ENCODE data around the gene NGFR.

NGFR gene, protein sequence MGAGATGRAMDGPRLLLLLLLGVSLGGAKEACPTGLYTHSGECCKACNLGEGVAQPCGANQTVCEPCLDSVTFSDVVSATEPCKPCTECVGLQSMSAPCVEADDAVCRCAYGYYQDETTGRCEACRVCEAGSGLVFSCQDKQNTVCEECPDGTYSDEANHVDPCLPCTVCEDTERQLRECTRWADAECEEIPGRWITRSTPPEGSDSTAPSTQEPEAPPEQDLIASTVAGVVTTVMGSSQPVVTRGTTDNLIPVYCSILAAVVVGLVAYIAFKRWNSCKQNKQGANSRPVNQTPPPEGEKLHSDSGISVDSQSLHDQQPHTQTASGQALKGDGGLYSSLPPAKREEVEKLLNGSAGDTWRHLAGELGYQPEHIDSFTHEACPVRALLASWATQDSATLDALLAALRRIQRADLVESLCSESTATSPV

DNA sequence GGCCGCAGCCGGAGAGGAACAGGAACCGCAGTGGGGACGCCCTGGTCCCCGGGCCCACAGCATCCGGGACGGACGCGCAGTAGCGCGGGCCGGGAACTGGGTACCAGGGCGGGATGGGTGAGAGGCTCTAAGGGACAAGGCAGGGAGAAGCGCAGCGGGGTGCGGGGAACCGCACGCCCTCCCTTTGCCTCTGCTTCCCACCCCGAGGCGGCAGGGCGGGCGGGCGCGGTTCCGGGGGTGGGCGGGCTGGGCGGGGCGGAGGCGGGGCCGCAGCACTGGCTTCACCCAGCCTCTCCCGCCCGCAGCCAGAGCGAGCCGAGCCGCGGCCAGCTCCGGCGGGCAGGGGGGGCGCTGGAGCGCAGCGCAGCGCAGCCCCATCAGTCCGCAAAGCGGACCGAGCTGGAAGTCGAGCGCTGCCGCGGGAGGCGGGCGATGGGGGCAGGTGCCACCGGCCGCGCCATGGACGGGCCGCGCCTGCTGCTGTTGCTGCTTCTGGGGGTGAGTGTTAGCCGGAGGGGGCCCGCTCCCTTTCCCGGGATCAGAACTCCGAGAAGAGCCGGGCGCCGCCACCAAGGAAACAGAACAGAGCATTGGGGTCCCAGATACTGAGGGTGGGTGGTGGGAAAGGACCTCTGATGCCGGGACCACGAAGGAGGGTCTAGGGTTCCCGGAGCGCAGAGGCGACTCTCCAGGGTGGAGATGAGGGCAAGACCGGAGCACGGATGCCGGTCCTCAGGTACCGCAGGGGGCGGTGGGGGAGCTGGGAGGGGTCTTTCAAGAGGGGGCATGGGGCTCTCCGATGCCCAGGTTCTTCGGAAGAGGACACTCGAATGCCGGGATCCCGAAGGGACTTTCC, at the start of gene NGFR:
Gene NGFR, plus strand, starts transcription at position 308 of the 856 bp plus-strand sequence. Its CDS starts 125 bp downstream, at position 433.
- DNase-seq (ENCODE audit: low read depth, low spot score), result no peak

DNA sequence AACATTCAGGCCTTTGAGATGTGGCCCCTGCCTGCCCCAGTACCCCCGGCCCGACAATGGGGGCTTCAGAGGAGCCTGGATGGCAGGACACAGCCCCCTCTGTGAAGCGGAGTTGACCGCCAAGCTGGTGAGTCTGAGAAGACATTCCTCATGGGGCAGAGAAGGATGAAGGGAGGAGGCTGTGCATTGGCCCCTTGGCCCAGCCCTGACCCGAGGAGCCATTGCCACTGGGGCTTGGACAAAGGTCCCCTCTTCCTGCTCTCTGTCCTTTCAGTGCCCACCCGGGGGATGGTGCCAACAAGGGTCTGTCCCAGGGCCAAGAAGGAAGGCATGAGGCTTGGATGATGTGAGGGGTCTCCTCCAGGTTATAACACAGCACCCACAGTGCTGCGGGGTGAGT, 49.5 kb upstream of the NGFR start:
- DNase-seq (ENCODE audit: low read depth, low spot score), result no peak

DNA sequence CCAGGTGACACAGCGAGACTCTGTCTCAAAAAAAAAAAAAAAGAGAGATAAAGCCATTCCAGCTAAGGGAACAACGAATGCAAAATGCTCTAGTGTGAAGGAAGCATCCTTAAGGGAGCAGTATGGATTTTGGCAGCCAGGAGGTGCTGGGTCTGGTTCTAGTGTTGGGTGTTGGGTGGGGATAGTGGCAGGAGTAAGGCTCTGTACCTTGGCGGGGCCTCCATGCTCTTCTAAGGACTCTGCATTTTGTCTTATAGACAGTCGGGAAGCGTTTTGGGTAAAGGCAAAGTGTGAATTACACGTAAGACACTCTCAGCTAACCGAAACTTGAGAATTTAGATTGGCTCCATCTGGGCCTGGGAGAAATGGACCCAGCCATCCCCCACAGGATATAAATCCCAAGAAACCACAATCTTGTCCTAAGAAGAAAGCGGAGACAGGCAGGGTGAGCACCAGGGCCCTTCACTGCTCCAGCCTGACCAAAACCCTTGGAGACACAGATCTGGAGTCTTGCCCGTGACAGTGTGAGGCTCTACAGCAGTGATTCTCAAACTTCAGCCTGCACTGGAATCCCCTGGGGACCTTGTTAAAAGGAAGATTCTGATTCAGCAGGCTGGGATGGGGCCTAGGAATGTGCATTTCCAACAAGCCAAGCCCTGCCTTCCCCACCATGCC, 47.3 kb upstream of the NGFR start:
- DNase-seq (ENCODE audit: low read depth, low spot score), result no peak

DNA sequence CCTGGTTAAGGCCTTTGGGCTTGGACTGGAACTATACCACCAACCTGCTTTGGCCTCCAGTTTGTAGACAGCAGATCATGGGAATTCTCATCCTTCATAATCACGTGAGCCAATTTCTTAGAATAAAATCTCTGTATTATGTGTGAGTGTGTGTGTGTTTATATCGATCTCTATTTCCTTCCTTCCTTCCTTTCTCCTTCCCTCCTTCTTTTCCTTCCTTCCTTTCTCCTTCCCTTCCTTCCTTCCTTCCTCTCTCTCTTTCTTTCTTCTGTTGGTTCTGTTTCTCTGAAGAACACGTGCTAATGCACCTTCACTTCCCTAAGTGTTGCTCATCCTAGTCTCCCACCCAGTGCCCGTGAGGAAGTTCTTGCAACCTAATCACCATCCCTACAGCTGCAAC, 44.9 kb upstream of the NGFR start:
- DNase-seq (ENCODE audit: low read depth, low spot score), result no peak

DNA sequence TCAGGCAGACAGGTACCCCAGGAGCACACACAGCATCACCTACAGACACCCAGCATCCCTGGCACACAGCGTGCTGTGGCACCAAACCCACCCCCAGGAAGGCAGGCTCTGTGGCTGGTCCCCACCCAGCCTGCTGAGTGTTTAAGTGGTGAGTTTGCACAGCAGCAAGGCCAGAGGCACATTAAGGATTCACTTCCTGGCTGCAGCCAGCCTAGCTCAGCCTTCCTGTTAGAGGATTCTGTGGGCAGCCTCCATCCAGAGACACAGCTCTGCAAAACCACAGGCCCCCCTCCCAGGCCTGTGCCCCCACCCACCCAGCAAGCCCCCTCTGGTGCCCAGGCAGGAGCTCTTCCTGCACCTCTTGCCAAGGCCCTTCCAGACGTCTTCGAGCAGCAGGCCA, 44.4 kb upstream of the NGFR start:
- no peak for DNase-seq (ENCODE audit: low read depth, low spot score)

DNA sequence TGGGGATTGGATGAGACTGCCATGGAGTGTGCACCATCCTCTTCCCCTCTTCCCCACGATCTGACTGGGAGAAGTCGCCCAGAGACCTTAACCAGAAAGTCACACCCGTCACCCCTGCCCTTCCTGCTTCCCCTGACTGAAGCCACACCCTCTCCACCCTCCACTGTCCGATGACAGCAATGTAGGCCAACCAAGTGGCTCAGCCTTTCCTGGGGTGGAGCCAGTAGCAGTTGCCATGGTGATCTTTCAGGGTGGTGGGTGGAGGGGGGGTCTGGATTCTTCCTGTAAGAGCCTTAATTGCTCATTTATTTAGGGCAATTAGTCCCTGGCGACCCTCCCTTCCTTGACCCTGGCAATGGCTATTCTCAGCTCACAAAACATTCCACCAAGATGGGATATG, 42.9 kb upstream of the NGFR start:
- DNase-seq (ENCODE audit: low read depth, low spot score), result no peak

DNA sequence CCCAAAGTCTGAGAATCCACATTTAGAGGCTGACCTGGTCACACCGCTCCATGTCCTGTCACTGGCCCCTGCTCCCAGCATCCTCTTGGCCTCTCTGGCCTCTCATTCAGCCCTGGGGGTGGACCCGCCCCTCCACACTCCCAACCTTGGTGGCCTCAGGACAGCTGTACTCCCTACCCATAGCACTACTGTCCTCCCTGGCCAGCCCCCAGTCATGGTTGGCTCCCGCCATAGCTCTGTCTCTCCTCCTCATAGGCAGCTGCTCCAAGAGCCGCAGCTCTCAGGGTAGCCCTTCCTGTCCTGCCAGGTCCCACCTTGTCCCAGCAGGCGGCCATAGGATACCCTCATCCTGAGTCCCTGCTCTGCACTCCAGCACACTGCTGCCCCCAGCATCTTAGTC, 42.4 kb upstream of the NGFR start:
- DNase-seq (ENCODE audit: low read depth, low spot score), result no peak

DNA sequence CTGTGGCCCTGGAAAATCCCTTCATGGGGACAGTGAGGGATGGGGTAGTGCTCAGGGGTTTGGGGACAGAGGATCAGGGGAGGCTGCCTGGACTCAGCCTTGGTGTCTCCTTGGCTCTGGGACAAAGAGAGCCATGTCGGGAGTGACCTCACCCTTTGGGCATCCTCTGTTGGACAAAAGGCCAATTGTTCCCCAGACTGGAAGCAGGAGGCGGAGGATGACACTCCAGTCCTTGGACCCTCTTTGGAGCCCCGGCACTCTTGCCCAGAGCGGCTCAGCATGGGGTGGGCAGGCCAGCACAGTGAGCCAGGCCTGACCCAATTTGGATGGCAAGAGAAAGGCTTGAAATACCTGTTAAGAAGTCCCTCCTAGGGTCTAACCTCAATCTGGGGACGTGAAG, 41.0 kb upstream of the NGFR start:
- DNase-seq (ENCODE audit: low read depth, low spot score), result no peak

DNA sequence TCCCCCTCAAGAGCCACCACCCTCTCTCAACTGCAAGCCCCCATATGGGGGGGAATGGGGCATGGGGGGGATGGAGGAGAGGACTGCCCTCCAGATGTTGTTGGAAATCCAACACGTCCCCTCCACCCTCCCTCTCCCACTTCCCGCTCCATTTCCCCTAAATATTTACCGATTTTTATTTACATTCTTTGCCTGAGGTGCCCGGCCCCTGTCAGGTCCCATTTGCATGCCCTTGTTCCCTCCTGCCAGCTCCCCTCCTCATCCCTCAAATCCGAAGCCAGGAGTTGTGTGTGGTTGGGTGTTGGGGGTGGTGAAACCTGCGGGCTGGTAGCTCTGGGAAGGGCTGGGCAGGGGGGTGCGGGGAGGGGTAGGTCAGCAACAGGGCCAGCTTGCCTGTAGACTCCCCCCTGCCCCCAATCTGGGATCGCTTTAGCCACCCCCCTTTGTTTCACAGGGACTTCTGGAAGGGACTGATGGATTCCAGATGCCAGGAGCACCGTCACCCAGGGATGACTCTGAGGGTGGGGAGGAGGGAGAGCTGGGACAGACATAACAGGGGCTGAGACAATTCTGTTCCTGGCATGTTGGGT, 39.7 kb upstream of the NGFR start:
- no peak for DNase-seq (ENCODE audit: low read depth, low spot score)

DNA sequence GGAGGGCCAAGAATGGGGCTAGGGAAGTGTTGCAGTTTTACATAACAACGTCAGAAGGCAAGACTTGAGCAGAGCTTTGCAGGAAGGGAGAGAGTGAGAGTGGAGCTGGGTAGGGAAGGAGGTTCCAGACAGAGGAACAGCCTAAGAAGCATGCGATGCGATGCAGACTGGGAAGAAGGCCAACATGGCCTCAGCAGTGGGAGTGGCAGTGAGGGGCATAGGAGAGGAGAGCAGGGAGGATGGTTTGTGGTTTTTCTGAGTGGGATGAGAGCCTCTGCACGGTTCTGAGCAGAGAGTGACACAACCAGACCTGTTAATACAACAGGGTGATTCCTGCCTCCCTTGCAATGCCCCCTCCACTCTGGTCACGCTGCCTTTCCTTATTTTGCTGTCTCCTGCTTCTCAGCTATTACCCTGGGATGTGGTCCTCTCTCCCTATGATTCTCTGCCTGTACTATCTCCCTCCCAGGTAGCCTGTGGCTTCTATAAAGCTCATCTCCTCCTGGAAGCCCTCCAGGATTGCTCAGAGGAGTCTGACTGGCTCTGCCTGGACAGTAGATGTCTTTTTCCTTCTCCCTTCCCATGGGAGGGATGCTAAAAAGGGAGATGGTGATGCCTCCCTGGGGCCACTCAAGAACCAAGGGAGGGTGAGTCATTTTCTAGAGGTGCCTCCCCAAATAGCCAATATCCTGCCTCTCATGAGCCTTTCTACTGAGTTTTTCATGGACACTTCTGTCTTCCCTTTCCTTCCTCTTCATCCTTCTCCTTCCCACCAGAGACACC, 38.7 kb upstream of the NGFR start:
- DNase-seq (ENCODE audit: low read depth, low spot score), result no peak

DNA sequence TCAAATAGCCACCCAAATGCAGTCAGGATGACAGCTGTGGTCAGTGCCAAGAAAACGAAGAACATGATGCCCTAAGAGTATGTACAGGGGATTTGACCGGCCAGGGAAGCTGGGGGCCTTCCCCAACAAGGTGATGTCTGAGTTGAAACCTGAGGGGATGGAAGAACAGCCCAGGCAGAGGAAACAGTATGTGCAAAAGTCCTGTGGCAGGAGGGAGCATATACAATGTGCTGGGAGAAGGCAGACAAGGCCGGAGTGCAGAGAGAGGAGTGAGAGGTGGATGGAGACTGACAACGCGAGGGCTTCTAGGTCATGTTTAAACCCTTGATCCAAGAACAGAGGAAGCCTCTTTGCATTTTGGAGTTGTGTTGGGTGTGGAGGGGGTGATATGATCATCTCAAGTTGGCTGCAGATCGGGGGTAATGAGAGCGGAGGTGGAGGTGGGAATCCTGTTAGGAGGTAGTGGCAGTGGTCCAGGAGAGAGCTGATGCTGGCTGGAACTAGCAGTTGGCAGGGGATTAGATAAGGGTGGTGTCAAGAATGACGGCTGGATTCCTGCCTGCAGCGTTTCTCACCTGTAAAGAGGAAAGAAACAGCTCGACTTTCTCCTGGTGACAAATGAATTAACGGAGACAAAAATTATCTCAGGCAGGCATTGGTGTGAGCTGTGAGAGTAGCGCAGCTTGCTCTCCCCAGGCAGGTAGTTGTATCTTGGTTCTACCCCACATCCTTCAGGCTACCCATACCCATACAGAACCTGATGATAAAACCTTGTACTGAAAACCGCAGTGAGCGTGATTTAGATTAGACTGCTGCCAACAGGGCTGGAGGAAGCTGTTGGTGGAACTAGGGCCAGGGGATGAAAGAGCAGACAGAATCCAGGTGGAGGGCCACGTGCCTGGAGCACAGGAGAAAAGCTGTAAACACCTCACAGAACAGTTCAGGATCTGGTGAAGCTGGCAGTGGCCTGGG, 37.2 kb upstream of the NGFR start:
- no peak for DNase-seq (ENCODE audit: low read depth, low spot score)

DNA sequence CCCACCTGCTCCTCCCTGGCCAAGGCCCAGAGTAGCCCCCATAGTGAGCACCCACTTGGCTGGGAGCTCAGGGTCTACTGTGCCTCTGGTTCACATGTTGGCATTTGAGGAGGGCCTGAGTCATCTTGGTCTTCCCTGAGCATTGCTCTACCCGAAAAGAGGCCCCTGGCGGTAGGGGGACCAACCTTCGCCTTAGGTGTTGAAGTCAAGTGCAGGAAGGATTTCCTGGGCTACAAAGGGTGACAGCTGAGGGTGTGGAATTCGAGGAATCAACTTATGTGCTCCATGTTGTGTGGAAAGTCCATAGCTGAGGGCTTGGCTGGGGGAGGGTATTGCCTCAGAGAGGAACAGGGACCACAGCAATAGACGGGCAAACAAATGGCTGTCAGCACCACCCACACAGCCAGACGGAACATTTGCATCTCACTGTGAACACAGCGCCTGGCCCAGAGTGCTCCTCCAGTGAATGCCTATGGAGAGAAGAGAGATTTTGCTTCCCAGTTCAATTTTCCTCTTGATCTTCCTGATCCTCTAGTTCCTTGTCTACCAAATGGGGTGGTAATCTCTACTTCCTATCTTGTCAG, 35.6 kb upstream of the NGFR start:
- no peak for DNase-seq (ENCODE audit: low read depth, low spot score)

DNA sequence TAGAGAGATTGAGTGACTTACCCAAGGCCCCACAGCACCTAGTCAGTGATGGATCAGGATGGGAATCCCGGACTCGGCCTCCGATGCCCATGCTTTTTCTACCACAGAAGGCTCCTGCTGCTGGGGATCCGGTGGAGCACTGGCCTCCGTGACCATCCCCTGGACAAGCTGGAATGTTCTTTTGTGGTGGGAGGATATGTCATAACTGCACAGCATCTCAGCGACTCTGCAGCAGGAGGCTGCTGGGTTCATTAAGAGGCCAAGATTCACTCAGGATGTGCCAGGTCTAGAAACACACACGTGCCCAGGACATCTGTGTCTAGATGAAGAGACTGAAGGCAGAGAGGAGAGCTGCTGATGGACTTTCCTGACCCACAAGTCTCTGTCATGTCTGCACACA, 34.7 kb upstream of the NGFR start:
- no peak for DNase-seq (ENCODE audit: low read depth, low spot score)

DNA sequence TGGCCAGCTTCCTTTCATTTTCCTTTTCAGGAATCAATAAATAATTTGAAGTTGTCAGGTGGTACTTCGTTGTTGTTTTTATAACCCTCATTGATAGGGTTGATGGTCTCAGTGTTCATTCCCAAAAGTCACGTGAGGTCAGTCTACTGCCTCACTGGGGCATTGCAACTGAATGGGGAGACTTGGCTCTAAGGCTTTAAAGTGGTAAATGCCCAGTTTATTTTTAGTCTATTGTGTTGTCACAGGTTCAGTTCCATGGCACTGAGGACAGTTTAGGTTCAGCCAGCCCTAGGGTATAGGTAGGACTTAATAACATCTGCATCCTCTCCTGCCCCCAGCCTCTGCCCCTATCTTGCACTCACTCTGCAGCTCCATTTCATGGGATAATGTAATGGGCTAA, 33.5 kb upstream of the NGFR start:
- no peak for DNase-seq (ENCODE audit: low read depth, low spot score)

DNA sequence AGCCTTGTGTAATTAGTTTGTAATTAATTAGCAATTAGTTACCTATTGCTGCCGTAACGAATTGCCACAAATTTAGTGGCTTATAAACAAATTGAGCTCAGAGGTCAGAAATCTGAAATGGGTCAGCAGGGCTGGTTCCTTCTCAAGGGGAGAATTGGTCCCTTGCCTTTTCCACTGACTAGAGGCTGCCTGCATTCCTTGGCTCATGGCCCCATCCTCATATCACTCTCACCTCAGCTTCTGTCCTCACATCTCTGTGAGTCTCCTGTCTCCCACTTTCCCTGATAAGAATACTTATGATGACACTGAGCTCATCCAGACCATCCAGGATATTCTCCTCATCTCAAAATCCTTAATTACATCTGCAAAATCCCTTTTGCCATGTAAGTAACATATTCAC, 31.0 kb upstream of the NGFR start:
- no peak for DNase-seq (ENCODE audit: low read depth, low spot score)

DNA sequence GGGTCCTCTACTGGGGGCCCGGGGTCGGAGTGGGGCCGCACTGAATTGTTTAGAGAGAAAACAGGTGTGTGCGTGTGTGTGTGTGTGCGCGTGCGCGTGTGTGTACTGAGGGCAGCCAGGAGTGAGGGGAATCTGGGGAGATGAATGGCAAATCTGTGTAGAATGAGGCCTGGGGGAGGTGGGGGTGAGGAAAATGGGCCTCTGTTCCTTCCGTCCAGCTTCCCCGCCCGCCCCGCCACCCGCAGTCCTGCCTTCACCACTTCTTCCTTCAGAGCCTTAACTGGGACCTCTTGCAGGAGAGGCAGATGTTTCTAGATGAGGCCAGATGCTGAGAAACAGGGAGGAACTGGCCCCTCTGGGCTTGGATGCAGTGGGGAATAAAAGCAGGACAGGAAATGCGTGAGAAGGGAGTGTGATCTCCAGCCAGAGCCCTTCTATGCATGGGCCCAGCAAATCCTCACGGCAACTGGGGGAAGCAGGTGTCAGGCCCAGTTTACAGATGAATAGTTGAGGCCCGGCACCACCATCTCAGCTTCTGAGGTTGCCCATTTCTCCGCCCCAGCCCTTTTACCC, 29.7 kb upstream of the NGFR start:
- DNase-seq (ENCODE audit: low read depth, low spot score), result no peak

DNA sequence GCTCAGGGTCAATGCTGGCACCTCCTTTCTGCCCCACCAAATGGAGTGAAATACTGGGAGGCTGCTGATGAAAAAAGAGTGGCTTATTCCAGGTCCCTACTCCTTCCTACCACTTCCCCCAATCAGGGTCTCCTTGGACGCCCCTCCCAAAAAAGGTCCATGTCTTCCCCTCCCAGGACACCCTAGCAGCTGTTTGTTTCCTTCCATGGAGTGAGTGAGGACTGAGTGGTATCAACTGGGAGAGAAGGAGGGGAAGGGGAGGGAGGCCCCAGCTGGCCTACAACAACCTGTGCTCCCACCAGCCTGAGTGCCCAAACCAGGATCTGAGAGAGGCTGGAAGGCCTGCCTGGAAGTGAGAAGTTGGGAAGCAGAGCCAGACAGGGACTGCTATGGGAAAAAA, 28.7 kb upstream of the NGFR start:
- DNase-seq (ENCODE audit: low read depth, low spot score), result no peak

DNA sequence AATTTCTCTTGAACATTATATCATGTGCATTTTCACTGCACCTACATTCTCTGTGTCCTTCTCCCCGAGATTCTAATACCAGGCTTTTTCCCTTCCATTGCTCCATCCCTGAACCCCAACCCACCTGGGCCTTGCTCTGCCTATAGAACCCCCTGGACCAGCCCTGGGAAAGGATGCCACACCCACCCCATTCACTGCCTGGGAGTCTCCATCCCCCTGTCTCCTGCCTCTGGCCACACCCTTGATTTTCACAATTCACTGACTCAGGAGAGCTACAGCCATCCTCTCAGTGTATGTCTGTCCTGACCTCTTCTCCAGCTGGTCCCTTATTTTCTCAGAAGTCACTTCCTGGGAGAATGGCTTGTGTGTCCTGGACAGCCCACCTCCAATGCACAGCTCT, 27.9 kb upstream of the NGFR start:
- no peak for DNase-seq (ENCODE audit: low read depth, low spot score)

DNA sequence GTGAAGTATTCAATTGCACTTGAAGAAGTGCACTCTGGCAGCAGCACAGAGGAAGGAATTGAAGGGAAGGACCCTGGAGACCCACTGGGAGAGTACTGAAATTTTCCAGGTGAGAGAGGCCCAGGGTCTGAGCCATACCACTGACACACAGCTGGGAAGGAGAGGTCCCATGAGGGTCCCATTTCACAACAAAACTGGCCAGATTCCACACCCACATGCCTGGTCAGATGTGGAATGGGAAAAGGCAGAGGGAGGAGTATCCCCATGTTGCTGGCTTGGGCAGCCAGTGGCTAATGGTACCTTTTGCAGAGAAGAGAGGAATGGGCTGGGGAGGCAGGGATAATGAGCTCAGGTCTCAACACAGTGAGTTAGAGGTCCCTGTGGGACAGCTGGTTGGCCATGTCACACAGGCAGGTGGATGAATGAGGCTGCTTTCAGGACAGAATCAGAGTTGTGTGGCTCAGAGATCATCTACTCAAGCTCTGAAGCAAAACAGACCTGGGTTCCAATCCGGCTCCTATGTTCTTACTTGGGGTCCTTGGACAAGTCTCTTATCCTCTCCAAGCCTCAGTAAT, 26.2 kb upstream of the NGFR start:
- no peak for DNase-seq (ENCODE audit: low read depth, low spot score)
